Keratinocyte (primary cell): ENCODE data around the gene EIF4G1. TPM values are rescaled to one million over a fixed set of nuclear protein-coding genes. Genes with fewer than 3 reads are reported as not detected.

Source experiments
- DNase-seq: peaks from one replicate; pipeline ENCODE4 v3.0.0-alpha.2; 2011; ENCODE audit warnings: low read depth, missing footprints, low spot score
- FAIRE-seq: peaks from 2 replicates; lab custom pipeline; 2011; peaks lifted over from hg19 to GRCh38; lab: Jason Lieb, UNC
- H2AFZ ChIP-seq: 2 replicates; pipeline ENCODE4 v1.6.0; 2012; ENCODE audit warnings: low read length, control low read depth, inconsistent platforms; ENCODE audit not compliant: control insufficient read depth
- H3K27ac ChIP-seq: 2 replicates; pipeline ENCODE4 v1.5.1; 2011; ENCODE audit warnings: low read length; ENCODE audit not compliant: control insufficient read depth, insufficient read depth
- H3K27me3 ChIP-seq: 3 replicates; pipeline ENCODE4 v1.6.0; 2011; ENCODE audit warnings: low read length; ENCODE audit not compliant: control insufficient read depth, insufficient read depth; ENCODE audit errors: extremely low read depth
- H3K36me3 ChIP-seq, 2 experiments: 2 replicates in 1 of 2; 3 replicates in 1 of 2; pipeline ENCODE4 v1.5.1; 2011; ENCODE audit warnings: low read length in 2 of 2, mild to moderate bottlenecking in 1 of 2; ENCODE audit not compliant: control insufficient read depth in 2 of 2, insufficient read depth in 2 of 2; ENCODE audit errors: extremely low read depth in 1 of 2
- H3K4me1 ChIP-seq: 3 replicates; pipeline ENCODE4 v1.5.1; 2011; ENCODE audit warnings: low read length; ENCODE audit not compliant: control insufficient read depth, insufficient read depth; ENCODE audit errors: extremely low read depth
- H3K4me2 ChIP-seq: 3 replicates; pipeline ENCODE4 v1.6.0; 2011; ENCODE audit warnings: low read depth, low read length; ENCODE audit not compliant: control insufficient read depth, insufficient read depth; ENCODE audit errors: extremely low read depth
- H3K4me3 ChIP-seq, 3 experiments: fragments of 200-600 bp in 1 of 3; sonication (generic) in 1 of 3; 2 replicates in 2 of 3; 3 replicates in 1 of 3; pipeline ENCODE4 v1.5.1; 2011 to 2016; ENCODE audit warnings: low read length in 3 of 3, mild to moderate bottlenecking in 3 of 3, control low read depth in 2 of 3, inconsistent platforms in 1 of 3, low read depth in 1 of 3, mixed read lengths in 1 of 3, mixed run types in 1 of 3, moderate library complexity in 1 of 3; ENCODE audit not compliant: control insufficient read depth in 2 of 3, insufficient read depth in 2 of 3; ENCODE audit errors: extremely low read depth in 1 of 3
- H3K79me2 ChIP-seq: 2 replicates; pipeline ENCODE4 v1.6.0; 2012; ENCODE audit warnings: low read length; ENCODE audit not compliant: control insufficient read depth, insufficient read depth
- H3K9ac ChIP-seq: 3 replicates; pipeline ENCODE4 v1.6.0; 2011; ENCODE audit warnings: low read length; ENCODE audit not compliant: control insufficient read depth, insufficient read depth; ENCODE audit errors: extremely low read depth
- H3K9me1 ChIP-seq: 3 replicates; pipeline ENCODE4 v1.6.0; 2011; ENCODE audit warnings: low read length; ENCODE audit not compliant: control insufficient read depth, insufficient read depth; ENCODE audit errors: extremely low read depth
- H3K9me3 ChIP-seq: 2 replicates; pipeline ENCODE4 v1.5.1; 2012; ENCODE audit warnings: low read depth, low read length; ENCODE audit not compliant: control insufficient read depth
- H4K20me1 ChIP-seq: 3 replicates; pipeline ENCODE4 v1.6.0; 2011; ENCODE audit warnings: low read length; ENCODE audit not compliant: control insufficient read depth, insufficient read depth; ENCODE audit errors: extremely low read depth
- CTCF ChIP-seq, 3 experiments: IDR thresholded peaks in 1 of 3; conservative IDR thresholded peaks in 1 of 3; optimal IDR thresholded peaks in 1 of 3; 2 replicates in 2 of 3; 3 replicates in 1 of 3; pipeline versions ENCODE3 to v1.5.1; 2011; ENCODE audit warnings: low read length in 3 of 3, mild to moderate bottlenecking in 3 of 3, moderate library complexity in 2 of 3, control low read depth in 1 of 3, inconsistent platforms in 1 of 3; ENCODE audit not compliant: insufficient read depth in 2 of 3; ENCODE audit errors: extremely low read depth in 1 of 3
- EZH2 ChIP-seq: IDR thresholded peaks from one replicate; pipeline ENCODE4 v1.6.1; 2012; ENCODE audit warnings: inconsistent platforms, mild to moderate bottlenecking, low read length, moderate library complexity
- dilution Hi-C: fragments of 300-500 bp; cut with MboI; formaldehyde crosslinking; loops from one replicate; pipeline ENCODE4 v1.7.0; 2020; ENCODE audit warnings: low sequenced_read_pairs; ENCODE audit not compliant: extremely low pct_ligation_motif_present
- polyA plus RNA-seq, 5 experiments: library from polyadenylated mRNA; depleted of rRNA in 3 of 5; stranded (reverse) in 3 of 5; stranded (forward) in 1 of 5; unstranded in 1 of 5; fragments of >200 nt; gene quantifications; 1 replicate in 1 of 5; 2 replicates in 3 of 5; 3 replicates in 1 of 5; pipeline versions ENCODE4 v1.2.1 to v1.2.3, GENCODE V29; 2011 to 2012; ENCODE audit warnings: missing spikeins in 2 of 5, low read depth in 1 of 5, low replicate concordance in 1 of 5

Gene EIF4G1
- polyA plus RNA-seq, 1 donor (not counting 4 experiments of a cell fraction or from before 2014, with no cell fraction given), result 225 TPM

DNA sequence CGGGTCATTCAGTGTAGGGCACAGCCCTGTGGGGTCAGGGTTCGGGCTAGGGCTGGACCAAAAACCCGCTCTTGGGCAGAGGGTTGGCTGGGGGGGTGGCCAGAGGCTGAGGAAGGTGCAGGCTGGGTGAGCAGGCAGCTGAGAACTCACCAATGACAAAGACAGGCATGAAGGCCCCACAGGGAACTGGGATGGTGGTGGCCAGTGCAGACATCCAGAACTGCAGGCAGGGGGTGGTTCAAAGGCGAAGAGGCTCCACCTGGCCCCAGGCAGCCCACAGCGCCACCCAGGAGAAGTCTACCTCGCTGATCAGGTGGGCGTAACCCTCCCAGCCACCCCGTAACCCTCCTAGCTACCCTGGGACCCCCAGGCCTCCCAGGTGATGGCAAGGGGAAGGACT is 40.3 kb downstream of the EIF4G1 start:
- TF ChIP-seq CTCF (optimal IDR thresholded peaks at IDR 0.05 in 1 of 3, IDR thresholded peaks at IDR 0.05 in 1 of 3, conservative IDR thresholded peaks at IDR 0.05 in 1 of 3; ENCODE audit: extremely low read depth in 1 of 3, insufficient read depth in 2 of 3, low read length in 3 of 3) (no peak), EZH2 (no peak)
- Histone ChIP-seq H3K27ac (no peak overlapping the region), H3K9me3 (no peaks in the 10 kb centered on the region), H3K4me3 (no peak overlapping the region), H3K4me2 (no peak overlapping the region), H3K27me3 (no peaks in the 10 kb centered on the region), H3K9me1 (no peaks in the 10 kb centered on the region), H2AFZ (no peak overlapping the region), H3K36me3 (peaks cover 4 to 16% of the 10 kb centered on the region in 2 experiments), H3K4me1 (no peaks in the 10 kb centered on the region), H4K20me1 (no peaks in the 10 kb centered on the region), H3K79me2 (no peaks in the 10 kb centered on the region), H3K9ac (no peak overlapping the region)
- FAIRE-seq (no peak), DNase-seq (no peak)
- dilution Hi-C loops, result no loop called here

DNA sequence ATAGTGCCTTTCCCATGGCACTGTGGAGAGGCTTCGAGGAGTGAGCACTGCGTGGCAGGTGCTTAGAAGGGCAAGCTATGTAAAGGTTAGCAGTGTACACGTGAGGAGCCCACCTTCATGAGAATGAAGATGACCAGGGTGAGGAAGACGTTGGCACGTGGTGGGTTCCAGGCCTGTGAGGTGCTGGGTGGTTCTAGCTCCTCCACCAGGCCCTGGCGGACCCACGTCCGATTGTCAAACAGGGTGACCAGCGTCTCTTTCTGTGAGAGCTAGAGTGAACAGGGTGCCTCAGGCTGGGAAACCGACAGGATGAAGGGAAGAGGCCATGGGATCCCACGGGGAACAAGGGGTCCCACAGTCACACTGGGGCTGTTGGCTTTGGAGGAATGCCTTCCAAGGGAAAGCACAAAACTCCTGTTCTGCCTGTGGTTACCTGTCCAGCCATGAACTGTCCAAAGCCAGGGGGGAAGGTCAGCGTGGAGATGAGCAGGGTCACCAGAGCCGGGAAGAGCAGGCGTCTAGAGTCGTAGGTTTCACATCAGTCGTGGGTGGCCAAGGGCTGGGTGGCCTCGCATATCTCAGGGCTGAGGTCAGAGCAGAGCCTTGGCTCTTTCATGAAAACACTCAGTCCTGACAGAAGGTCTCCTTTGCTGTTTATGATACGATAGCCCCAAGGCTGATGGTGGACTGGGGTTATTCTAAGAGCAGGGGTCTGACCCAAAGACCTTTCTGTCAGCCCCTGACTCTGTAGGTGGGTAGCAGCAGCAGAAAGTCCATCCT is 41.0 kb downstream of the EIF4G1 start:
- Histone ChIP-seq H3K36me3 (peaks cover 4 to 16% of the 10 kb centered on the region in 2 experiments), H3K27ac (no peak overlapping the region), H4K20me1 (no peaks in the 10 kb centered on the region), H3K4me1 (peaks cover 1% of the 10 kb centered on the region), H3K4me3 (no peak overlapping the region), H3K79me2 (no peaks in the 10 kb centered on the region), H3K9me1 (no peaks in the 10 kb centered on the region), H3K9me3 (no peaks in the 10 kb centered on the region), H3K27me3 (no peaks in the 10 kb centered on the region), H2AFZ (no peak overlapping the region), H3K9ac (no peak overlapping the region), H3K4me2 (no peak overlapping the region)
- DNase-seq (no peak), FAIRE-seq (no peak)
- TF ChIP-seq CTCF (optimal IDR thresholded peaks at IDR 0.05 in 1 of 3, IDR thresholded peaks at IDR 0.05 in 1 of 3, conservative IDR thresholded peaks at IDR 0.05 in 1 of 3; ENCODE audit: extremely low read depth in 1 of 3, insufficient read depth in 2 of 3, low read length in 3 of 3) (no peak), EZH2 (no peak)
- dilution Hi-C loops, result no loop called here
